Activated CD4-positive, alpha-beta T cell treated with anti-CD3 and anti-CD28 coated beads for 36 hours (primary cell): ENCODE results near the gene SLC35F6. TPM values are rescaled to one million over a fixed set of nuclear protein-coding genes. Genes with fewer than 3 reads are reported as not detected.
A peak's percentile ranks its signal among the peaks of the same experiment; 100 is the strongest.

ENCODE experiments used
- ATAC-seq: fragments of 200-7000 bp; cut with Tn5 transposase; one replicate; pipeline ENCODE4 v1.10.0; 2021; ENCODE audit warnings: mild to moderate bottlenecking, moderate library complexity
- CTCF ChIA-PET: fragments of 350-600 bp; sonication (Branson Sonifier 250); formaldehyde crosslinking; loops from one replicate; lab custom pipeline; 2021; ENCODE audit warnings: antibody characterized with exemption; lab: Charles Lee
- POLR2A ChIA-PET: fragments of 350-600 bp; sonication (Branson Sonifier 250); formaldehyde crosslinking; loops from one replicate; lab custom pipeline; 2021; ENCODE audit warnings: antibody characterized with exemption, inconsistent platforms; lab: Charles Lee
- DNase-seq: peaks from one replicate; pipeline ENCODE4 v3.0.0-alpha.2; 2020
- H3K27ac Mint-ChIP-seq: one replicate; pipeline ENCODE4 v1.8.0; 2021; ENCODE audit warnings: mixed read lengths
- H3K27me3 Mint-ChIP-seq: one replicate; pipeline ENCODE4 v1.8.0; 2021; ENCODE audit warnings: mixed read lengths
- H3K36me3 Mint-ChIP-seq: one replicate; pipeline ENCODE4 v1.8.0; 2021; ENCODE audit warnings: low read depth, mixed read lengths
- H3K4me1 Mint-ChIP-seq: one replicate; pipeline ENCODE4 v1.8.0; 2021; ENCODE audit warnings: mixed read lengths
- H3K4me3 Mint-ChIP-seq: one replicate; pipeline ENCODE4 v1.8.0; 2021; ENCODE audit warnings: mild to moderate bottlenecking, moderate library complexity, mixed read lengths
- H3K9me3 Mint-ChIP-seq: one replicate; pipeline ENCODE4 v1.8.0; 2021; ENCODE audit warnings: low read depth, mixed read lengths
- intact Hi-C, 2 experiments: fragments of 100-400 bp; cut with DNase I in 1 of 2; cut with micrococcal nuclease in 1 of 2; formaldehyde crosslinking; loops; one replicate each; pipeline versions ENCODE4 v1.14.2 to v1.15.1; 2022 to 2024; cut with DNase I, micrococcal nuclease
- total RNA-seq, 2 experiments: library from RNA; stranded (reverse); gene quantifications; one replicate each; pipeline ENCODE4 v1.2.3, GENCODE V29; 2021

Gene SLC35F6
- total RNA-seq, 2 experiments from 2014 or later = 5.0 to 5.6 TPM

- CTCF ChIA-PET = no interaction called here
- Mint-ChIP-seq H3K9me3 (no peaks in the 10 kb centered on the region), H3K4me1 (no peaks in the 10 kb centered on the region), H3K4me3 (no peak overlapping the region), H3K27me3 (peaks cover 9% of the 10 kb centered on the region), H3K27ac (no peak overlapping the region), H3K36me3 (no peaks in the 10 kb centered on the region)
- intact Hi-C loops = no loop called here
- ATAC-seq (no peak), DNase-seq (no peak)
- POLR2A ChIA-PET = no interaction called here
These were observed 40.6 kb upstream of the SLC35F6 start for GRCh38 chr2:26723475-26723874.

GRCh38 chr2:26723991-26724750 lies 39.9 kb upstream of the SLC35F6 start:
- DNase-seq (no peak), ATAC-seq (no peak)
- no peak overlapping the region for H3K27ac Mint-ChIP-seq
- no peaks in the 10 kb centered on the region for H3K9me3 Mint-ChIP-seq
- CTCF ChIA-PET = no interaction called here
- no peaks in the 10 kb centered on the region for H3K36me3 Mint-ChIP-seq
- H3K4me3 Mint-ChIP-seq = no peak overlapping the region
- POLR2A ChIA-PET = interaction anchor here (0.5 kb wide), 1 partner anchor 137 kb away, joined by 3 read pairs; no protein-coding TSS in a partner anchor
- H3K27me3 Mint-ChIP-seq = peaks cover 9% of the 10 kb centered on the region
- no peaks in the 10 kb centered on the region for H3K4me1 Mint-ChIP-seq
- intact Hi-C loops = no loop called here

GRCh38 chr2:26724784-26725520 lies 39.1 kb upstream of the SLC35F6 start:
- H3K36me3 Mint-ChIP-seq = no peaks in the 10 kb centered on the region
- H3K4me1 Mint-ChIP-seq = no peaks in the 10 kb centered on the region
- no peak overlapping the region for H3K27ac Mint-ChIP-seq
- H3K4me3 Mint-ChIP-seq = no peak overlapping the region
- no peak for ATAC-seq
- ChIA-PET CTCF (interaction anchor here (1.3 kb wide), 1 partner anchor 22 kb away, joined by 4 read pairs; no protein-coding TSS in a partner anchor), POLR2A (interaction anchor here (0.5 kb wide), 1 partner anchor 138 kb away, joined by 3 read pairs; no protein-coding TSS in a partner anchor)
- H3K27me3 Mint-ChIP-seq = peaks cover 9% of the 10 kb centered on the region
- H3K9me3 Mint-ChIP-seq = no peaks in the 10 kb centered on the region
- intact Hi-C loops = no loop called here
- no peak for DNase-seq

GRCh38 chr2:26725521-26725820 lies 38.6 kb upstream of the SLC35F6 start:
- Mint-ChIP-seq H3K4me1 (no peaks in the 10 kb centered on the region), H3K36me3 (no peaks in the 10 kb centered on the region), H3K27ac (no peak overlapping the region), H3K9me3 (no peaks in the 10 kb centered on the region), H3K27me3 (peaks cover 9% of the 10 kb centered on the region), H3K4me3 (no peak overlapping the region)
- ChIA-PET CTCF (interaction anchor here (1.3 kb wide), 1 partner anchor 21 kb away, joined by 4 read pairs; no protein-coding TSS in a partner anchor), POLR2A (no interaction called here)
- intact Hi-C loops = no loop called here
- ATAC-seq (no peak), DNase-seq (no peak)

- CTCF ChIA-PET = interaction anchor here (1.3 kb wide), 1 partner anchor 21 kb away, joined by 4 read pairs; no protein-coding TSS in a partner anchor
- ATAC-seq (no peak), DNase-seq (no peak)
- Mint-ChIP-seq H3K27me3 (peaks cover 9% of the 10 kb centered on the region), H3K36me3 (no peaks in the 10 kb centered on the region), H3K9me3 (no peaks in the 10 kb centered on the region), H3K4me1 (no peaks in the 10 kb centered on the region), H3K27ac (no peak overlapping the region), H3K4me3 (no peak overlapping the region)
- POLR2A ChIA-PET = no interaction called here
- intact Hi-C loops = no loop called here
These were observed 37.9 kb upstream of the SLC35F6 start for GRCh38 chr2:26726228-26726627.

- H3K4me1 Mint-ChIP-seq = no peaks in the 10 kb centered on the region
- H3K27me3 Mint-ChIP-seq = peaks cover 12% of the 10 kb centered on the region
- POLR2A ChIA-PET = no interaction called here
- H3K36me3 Mint-ChIP-seq = no peaks in the 10 kb centered on the region
- H3K4me3 Mint-ChIP-seq = no peak overlapping the region
- intact Hi-C loops = no loop called here
- H3K9me3 Mint-ChIP-seq = no peaks in the 10 kb centered on the region
- CTCF ChIA-PET = no interaction called here
- no peak overlapping the region for H3K27ac Mint-ChIP-seq
- ATAC-seq (peak; percentile 53), DNase-seq (peak; percentile 40)
These were observed 36.2 kb upstream of the SLC35F6 start for GRCh38 chr2:26727641-26728561.

- Mint-ChIP-seq H3K27ac (no peak overlapping the region), H3K4me1 (no peaks in the 10 kb centered on the region), H3K27me3 (peaks cover 12% of the 10 kb centered on the region), H3K36me3 (no peaks in the 10 kb centered on the region), H3K4me3 (no peak overlapping the region), H3K9me3 (no peaks in the 10 kb centered on the region)
- intact Hi-C loops = no loop called here
- ChIA-PET CTCF (interaction anchor here (1.5 kb wide), 1 partner anchor 16 kb away, joined by 6 read pairs; no protein-coding TSS in a partner anchor), POLR2A (no interaction called here)
- no peak for DNase-seq
- no peak for ATAC-seq
These were observed 34.8 kb upstream of the SLC35F6 start for GRCh38 chr2:26729311-26729710.

- no peak overlapping the region for H3K27ac Mint-ChIP-seq
- H3K4me1 Mint-ChIP-seq = no peaks in the 10 kb centered on the region
These were observed 33.3 kb upstream of the SLC35F6 start for GRCh38 chr2:26730549-26731344.

GRCh38 chr2:26731714-26732113 lies 32.4 kb upstream of the SLC35F6 start:
- DNase-seq = no peak
- peaks cover 10% of the 10 kb centered on the region for H3K27me3 Mint-ChIP-seq
- H3K36me3 Mint-ChIP-seq = no peaks in the 10 kb centered on the region
- H3K9me3 Mint-ChIP-seq = no peaks in the 10 kb centered on the region
- intact Hi-C loops = no loop called here
- H3K4me1 Mint-ChIP-seq = no peaks in the 10 kb centered on the region
- no peak for ATAC-seq
- no peak overlapping the region for H3K4me3 Mint-ChIP-seq
- no peak overlapping the region for H3K27ac Mint-ChIP-seq
- ChIA-PET CTCF (interaction anchor here (0.7 to 2.5 kb wide), 3 partner anchors 14 to 191 kb away, joined by 3 to 11 read pairs (median 4); no protein-coding TSS in a partner anchor), POLR2A (no interaction called here)

More at GRCh38 chr2:26730549-26731344, 33.3 kb upstream of the SLC35F6 start:
- H3K27me3 Mint-ChIP-seq = peaks cover 12% of the 10 kb centered on the region
- DNase-seq = no peak
- ChIA-PET POLR2A (no interaction called here), CTCF (interaction anchor here (1.1 to 1.5 kb wide), 2 partner anchors 15 to 124 kb away, joined by 3 to 6 read pairs; no protein-coding TSS in a partner anchor)
- intact Hi-C loops = no loop called here
- no peaks in the 10 kb centered on the region for H3K9me3 Mint-ChIP-seq
- H3K36me3 Mint-ChIP-seq = no peaks in the 10 kb centered on the region
- no peak overlapping the region for H3K4me3 Mint-ChIP-seq
- ATAC-seq = no peak

GRCh38 chr2:26732446-26732845 lies 31.6 kb upstream of the SLC35F6 start:
- CTCF ChIA-PET = interaction anchor here (1.1 to 2.5 kb wide), 2 partner anchors 13 to 191 kb away, joined by 4 to 11 read pairs; no protein-coding TSS in a partner anchor

More at GRCh38 chr2:26732446-26732845, 31.6 kb upstream of the SLC35F6 start:
- no peak for ATAC-seq
- Mint-ChIP-seq H3K27ac (no peak overlapping the region), H3K9me3 (no peaks in the 10 kb centered on the region), H3K27me3 (peaks cover 5% of the 10 kb centered on the region), H3K36me3 (no peaks in the 10 kb centered on the region), H3K4me3 (no peak overlapping the region), H3K4me1 (no peaks in the 10 kb centered on the region)
- POLR2A ChIA-PET = no interaction called here
- no peak for DNase-seq
- intact Hi-C loops = no loop called here
